Activated naive CD4-positive, alpha-beta T cell treated with anti-CD3 and anti-CD28 coated beads, Interleukin-2, amount 50 U/mL, for 72 hours (primary cell): ENCODE measurements around the gene RAD51AP2. TPM values are rescaled to one million over a fixed set of nuclear protein-coding genes. Genes with fewer than 3 reads are reported as not detected.

Experiments used
- ATAC-seq, 2 donors: fragments of 150-1000 bp; cut with Tn5 transposase; 2 replicates each; pipeline ENCODE4 v1.10.0; 2021; ENCODE audit warnings: mild to moderate bottlenecking in 2 of 2, moderate library complexity in 2 of 2
- DNase-seq, 2 donors: peaks; one replicate each; pipeline ENCODE4 v3.0.0; 2021 to 2022; ENCODE audit warnings: low spot score in 2 of 2
- H3K27ac Mint-ChIP-seq, 2 donors: one replicate each; pipeline ENCODE4 v1.8.0; 2022; ENCODE audit warnings: mild to moderate bottlenecking in 2 of 2, mixed read lengths in 2 of 2
- H3K36me3 Mint-ChIP-seq, 2 donors: one replicate each; pipeline ENCODE4 v1.8.0; 2022; ENCODE audit warnings: mixed read lengths in 2 of 2
- H3K9me3 Mint-ChIP-seq, 2 donors: one replicate each; pipeline ENCODE4 v1.8.0; 2022; ENCODE audit warnings: mixed read lengths in 2 of 2
- total RNA-seq, 2 donors: library from RNA; stranded (reverse); gene quantifications; one replicate each; pipeline ENCODE4 v1.2.3, GENCODE V29; 2022

RAD51AP2 gene
- total RNA-seq, 2 donors from 2014 or later = not detected

DNA sequence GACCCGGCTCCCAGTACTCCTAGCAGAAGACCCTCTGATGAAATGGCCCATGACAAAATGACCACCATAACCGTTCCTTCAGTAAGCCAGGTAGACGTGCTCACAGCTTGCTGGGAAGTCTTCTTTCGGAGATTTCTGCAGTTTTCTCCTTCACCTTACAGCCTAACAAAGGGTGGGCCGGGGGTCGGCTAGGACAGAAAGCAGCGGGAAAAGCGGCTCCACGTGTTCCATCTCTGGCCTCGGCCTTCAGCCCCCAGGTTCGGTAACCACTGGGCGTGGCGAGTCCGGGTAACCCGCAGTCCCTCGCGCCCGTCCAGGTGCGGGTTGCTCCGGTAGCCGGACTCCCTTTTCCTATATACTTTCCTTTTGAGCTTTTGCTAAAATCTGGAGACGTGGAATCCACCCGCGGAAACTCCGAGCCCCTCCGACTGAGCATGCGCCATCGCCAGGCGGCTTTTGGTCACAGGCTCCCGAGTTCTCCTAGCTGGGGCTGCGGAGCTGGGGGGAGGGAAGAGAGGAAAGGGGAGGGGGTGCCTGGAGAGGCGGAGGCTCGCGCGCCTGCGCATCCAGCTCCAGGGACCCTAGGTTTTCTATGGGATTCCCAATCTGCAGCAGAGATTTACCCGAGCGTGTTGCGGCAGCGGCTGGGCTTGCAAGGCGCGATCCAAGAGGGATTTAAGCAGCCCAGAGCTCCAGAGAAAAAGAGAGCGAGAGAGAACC lies 22.0 kb upstream of the RAD51AP2 start, which contains the start of gene VSNL1:
Gene VSNL1, plus strand, starts transcription at position 604 of the 720 bp plus-strand sequence. CDS start 51,379 bp downstream, outside the sequence.
- no peak within 1 kb of the TSS for H3K27ac Mint-ChIP-seq
- ATAC-seq = no peak
- no peak for DNase-seq
- H3K9me3 Mint-ChIP-seq = peaks cover 6 to 16% of the 10 kb centered on the region in 2 donors
- H3K36me3 Mint-ChIP-seq = peaks cover 12 to 20% of the 10 kb centered on the region in 2 donors

DNA sequence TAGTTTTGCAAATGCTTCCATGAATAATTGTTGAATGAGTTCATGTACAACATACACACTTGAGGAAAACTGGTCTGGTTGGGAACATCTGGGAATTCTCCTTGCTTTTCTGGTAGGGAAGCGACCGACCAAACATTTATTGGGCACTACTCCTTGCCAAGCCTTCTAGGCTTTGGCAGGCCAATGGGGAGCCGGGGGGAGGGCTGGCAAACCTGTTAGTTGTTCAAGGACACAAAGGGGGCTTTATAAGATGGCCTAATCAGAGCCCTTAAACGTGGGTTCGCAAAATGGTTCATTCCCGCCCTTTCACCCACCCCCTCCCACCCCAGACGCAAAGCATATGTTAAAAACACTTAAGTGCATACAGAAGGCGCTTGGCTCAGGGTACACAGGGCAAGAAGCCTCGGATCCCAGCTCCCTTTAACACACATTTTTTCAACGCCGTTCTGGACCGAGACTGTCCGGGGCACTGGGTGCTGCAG lies 21.4 kb upstream of the RAD51AP2 start:
- DNase-seq (no peak), ATAC-seq (no peak)
- H3K36me3 Mint-ChIP-seq = peaks cover 12 to 20% of the 10 kb centered on the region in 2 donors
- H3K9me3 Mint-ChIP-seq = peaks cover 6 to 18% of the 10 kb centered on the region in 2 donors
- H3K27ac Mint-ChIP-seq = no peak overlapping the region

DNA sequence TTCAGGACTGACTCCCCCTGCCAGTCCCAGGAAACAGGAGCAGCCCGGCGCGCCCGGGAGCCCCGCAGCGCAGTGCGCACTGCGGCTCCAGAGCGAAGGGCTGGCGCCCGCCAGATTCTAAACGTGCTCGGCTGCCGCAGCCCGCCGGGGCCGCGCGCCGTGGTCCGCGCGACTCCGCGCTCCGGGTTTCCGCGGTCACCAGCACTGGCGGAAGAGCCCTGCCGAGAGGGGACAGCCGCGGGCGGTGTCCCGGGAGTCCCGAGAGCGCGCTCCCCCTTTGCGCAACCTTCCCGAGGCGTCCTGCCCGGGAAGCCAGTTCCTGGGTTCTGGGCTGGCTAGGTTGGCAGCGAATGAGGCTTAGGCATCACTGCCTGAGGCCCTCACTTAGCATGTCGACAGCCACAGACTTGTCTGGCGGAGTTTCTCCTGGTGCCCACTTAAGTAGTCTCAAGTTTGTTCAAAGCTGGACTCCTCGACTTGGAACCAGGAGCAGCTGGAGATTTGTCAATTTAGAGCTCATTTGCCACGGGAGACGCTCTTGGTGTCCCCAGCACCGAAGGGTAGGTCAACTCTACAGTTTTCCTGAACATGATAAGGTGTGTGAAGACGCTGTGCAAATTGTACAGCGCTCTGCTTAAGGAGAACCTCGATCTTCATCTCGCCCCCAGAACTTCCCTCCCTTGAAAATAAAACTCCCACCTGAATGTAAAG lies 20.8 kb upstream of the RAD51AP2 start:
- peak in 1 of 2 donors; percentile 38 for ATAC-seq
- H3K36me3 Mint-ChIP-seq = peaks cover 12 to 20% of the 10 kb centered on the region in 2 donors
- H3K9me3 Mint-ChIP-seq = peaks cover 6 to 18% of the 10 kb centered on the region in 2 donors
- DNase-seq = no peak
- H3K27ac Mint-ChIP-seq = no peak overlapping the region

- DNase-seq (no peak), ATAC-seq (peak in 1 of 2 donors; percentile 24)
- Mint-ChIP-seq H3K27ac (no peak overlapping the region), H3K36me3 (peaks cover 12 to 20% of the 10 kb centered on the region in 2 donors), H3K9me3 (peaks cover 6 to 18% of the 10 kb centered on the region in 2 donors)
Measured at GRCh38 chr2:17538022-17538843, 20.0 kb upstream of the RAD51AP2 start.

GRCh38 chr2:17536416-17536815 lies 18.2 kb upstream of the RAD51AP2 start:
- no peak overlapping the region for H3K27ac Mint-ChIP-seq
- H3K9me3 Mint-ChIP-seq = peaks cover 4 to 17% of the 10 kb centered on the region in 2 donors
- ATAC-seq (no peak), DNase-seq (no peak)
- peaks cover 9 to 17% of the 10 kb centered on the region in 2 donors for H3K36me3 Mint-ChIP-seq

DNA sequence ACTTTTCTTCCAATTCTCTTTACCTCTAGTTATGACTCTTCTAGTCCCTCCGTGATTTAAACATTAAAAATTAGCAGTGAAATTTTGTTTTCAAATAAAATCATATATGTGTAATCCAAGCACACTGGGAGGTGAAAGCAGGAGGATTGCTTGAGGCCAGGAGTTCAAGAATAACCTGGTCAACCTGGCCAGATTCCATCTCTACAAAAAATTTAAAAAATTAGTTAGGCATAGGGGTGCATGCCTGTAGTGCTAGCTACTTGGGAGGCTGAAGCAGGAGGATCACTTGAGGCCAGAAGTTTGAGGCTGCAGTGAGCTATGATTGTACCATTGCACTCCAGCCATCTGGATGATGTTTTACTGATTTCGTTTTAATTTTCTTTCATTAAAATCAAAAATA lies 15.3 kb upstream of the RAD51AP2 start:
- Mint-ChIP-seq H3K27ac (no peak overlapping the region), H3K9me3 (peaks cover 0 to 6% of the 10 kb centered on the region in 2 donors), H3K36me3 (peaks cover 0 to 9% of the 10 kb centered on the region in 2 donors)
- no peak for ATAC-seq
- no peak for DNase-seq

- DNase-seq (no peak), ATAC-seq (no peak)
- Mint-ChIP-seq H3K27ac (no peak overlapping the region), H3K9me3 (no peaks in the 10 kb centered on the region), H3K36me3 (no peaks in the 10 kb centered on the region)
Measured at GRCh38 chr2:17529771-17530170, 11.5 kb upstream of the RAD51AP2 start.

GRCh38 chr2:17522303-17522702 lies 4.1 kb upstream of the RAD51AP2 start:
- ATAC-seq (no peak), DNase-seq (no peak)
- Mint-ChIP-seq H3K36me3 (no peaks in the 10 kb centered on the region), H3K27ac (no peak overlapping the region), H3K9me3 (peaks cover 0 to 7% of the 10 kb centered on the region in 2 donors)

DNA sequence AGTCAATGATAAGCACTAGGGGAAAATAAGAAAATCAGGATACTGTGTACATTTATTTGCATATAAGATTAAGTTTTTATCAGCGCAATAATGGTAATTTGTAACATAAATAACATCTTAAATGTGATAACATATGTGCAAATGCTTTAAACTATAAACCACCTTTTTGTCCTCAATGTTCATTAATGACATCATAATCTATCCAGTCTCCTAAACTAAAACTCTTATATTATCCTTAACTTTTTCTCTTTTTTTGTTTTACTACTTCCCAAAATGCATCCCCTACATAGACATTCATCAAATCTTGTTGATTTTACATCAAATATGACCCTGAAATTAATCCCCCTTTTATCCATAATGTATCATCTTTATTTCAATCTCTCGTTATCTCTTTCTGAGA lies 3.4 kb upstream of the RAD51AP2 start:
- no peak for DNase-seq
- Mint-ChIP-seq H3K9me3 (peaks cover 0 to 7% of the 10 kb centered on the region in 2 donors), H3K27ac (no peak overlapping the region), H3K36me3 (no peaks in the 10 kb centered on the region)
- ATAC-seq = no peak

- no peaks in the 10 kb centered on the region for H3K36me3 Mint-ChIP-seq
- H3K27ac Mint-ChIP-seq = no peak overlapping the region
- ATAC-seq (no peak), DNase-seq (no peak)
- H3K9me3 Mint-ChIP-seq = peaks cover 0 to 9% of the 10 kb centered on the region in 2 donors
Measured at GRCh38 chr2:17520761-17521160, 2.5 kb upstream of the RAD51AP2 start.

- Mint-ChIP-seq H3K9me3 (peaks cover 0 to 11% of the 10 kb centered on the region in 2 donors), H3K27ac (no peak overlapping the region), H3K36me3 (no peaks in the 10 kb centered on the region)
- DNase-seq (no peak), ATAC-seq (no peak)
Measured at GRCh38 chr2:17519486-17519885, 1.2 kb upstream of the RAD51AP2 start.

DNA sequence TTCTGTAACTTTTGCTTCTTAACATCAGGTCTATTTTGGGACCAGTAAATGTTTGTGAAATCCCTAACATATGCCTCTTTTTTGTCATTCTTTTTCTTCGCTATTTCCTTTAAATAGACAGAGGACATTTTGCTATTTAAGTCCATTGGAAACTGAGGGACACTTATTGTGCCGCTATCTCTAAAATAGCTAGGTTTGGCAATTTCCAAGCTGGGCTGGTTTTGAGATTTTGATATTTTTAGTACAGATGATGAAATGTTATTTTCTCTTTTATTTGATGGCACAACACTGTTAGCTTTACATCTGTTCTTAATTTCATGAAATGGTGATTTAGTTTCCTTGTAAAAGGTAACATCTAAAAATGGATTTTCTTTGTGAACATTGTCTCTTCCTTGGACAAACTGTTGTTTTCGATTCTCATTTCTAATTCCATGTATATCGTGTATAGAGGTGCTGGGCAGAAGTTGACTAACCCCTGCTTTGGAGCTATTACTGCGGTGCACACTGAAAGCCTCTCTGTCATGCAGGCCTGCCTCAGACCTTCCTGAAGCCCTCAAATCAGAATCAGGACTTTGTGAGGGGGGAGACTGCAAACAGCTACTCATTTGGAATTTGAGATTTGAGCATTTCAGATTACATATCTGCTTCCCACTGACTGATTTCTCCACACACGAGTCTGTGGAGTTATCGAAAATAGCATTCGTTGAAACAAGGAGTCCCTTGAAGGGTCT lies 594 bp downstream of the RAD51AP2 start:
- no peak for ATAC-seq
- Mint-ChIP-seq H3K27ac (no peak overlapping the region), H3K36me3 (no peaks in the 10 kb centered on the region), H3K9me3 (peaks cover 0 to 8% of the 10 kb centered on the region in 2 donors)
- DNase-seq = no peak

GRCh38 chr2:17515652-17516051 lies 2.6 kb downstream of the RAD51AP2 start:
- Mint-ChIP-seq H3K36me3 (no peaks in the 10 kb centered on the region), H3K9me3 (peaks cover 0 to 5% of the 10 kb centered on the region in 2 donors), H3K27ac (no peak overlapping the region)
- ATAC-seq (no peak), DNase-seq (no peak)

- DNase-seq (no peak), ATAC-seq (no peak)
- no peaks in the 10 kb centered on the region for H3K9me3 Mint-ChIP-seq
- H3K27ac Mint-ChIP-seq = no peak overlapping the region
- no peaks in the 10 kb centered on the region for H3K36me3 Mint-ChIP-seq
Measured at GRCh38 chr2:17506736-17507616, 11.3 kb downstream of the RAD51AP2 start.

GRCh38 chr2:17497718-17498117 lies 20.5 kb downstream of the RAD51AP2 start:
- Mint-ChIP-seq H3K27ac (no peak overlapping the region), H3K9me3 (no peaks in the 10 kb centered on the region)

More at GRCh38 chr2:17497718-17498117, 20.5 kb downstream of the RAD51AP2 start:
- ATAC-seq (no peak), DNase-seq (no peak)
- H3K36me3 Mint-ChIP-seq = no peaks in the 10 kb centered on the region
